NCI-H187 (cell line): ENCODE results near the gene HYLS1.

Experiments used
- DNase-seq, 2 experiments: peaks; one replicate each; lab custom pipeline; 2025; lab: John Stamatoyannopoulos, UW

HYLS1 gene

GRCh38 chr11:125949271-125950177 is 62.1 kb downstream of the HYLS1 start:
- DNase-seq, result no peak

GRCh38 chr11:125950178-125950490 is 62.7 kb downstream of the HYLS1 start:
- DNase-seq, result no peak
